Measurements from ENCODE around the gene PTPN7.

DNA sequence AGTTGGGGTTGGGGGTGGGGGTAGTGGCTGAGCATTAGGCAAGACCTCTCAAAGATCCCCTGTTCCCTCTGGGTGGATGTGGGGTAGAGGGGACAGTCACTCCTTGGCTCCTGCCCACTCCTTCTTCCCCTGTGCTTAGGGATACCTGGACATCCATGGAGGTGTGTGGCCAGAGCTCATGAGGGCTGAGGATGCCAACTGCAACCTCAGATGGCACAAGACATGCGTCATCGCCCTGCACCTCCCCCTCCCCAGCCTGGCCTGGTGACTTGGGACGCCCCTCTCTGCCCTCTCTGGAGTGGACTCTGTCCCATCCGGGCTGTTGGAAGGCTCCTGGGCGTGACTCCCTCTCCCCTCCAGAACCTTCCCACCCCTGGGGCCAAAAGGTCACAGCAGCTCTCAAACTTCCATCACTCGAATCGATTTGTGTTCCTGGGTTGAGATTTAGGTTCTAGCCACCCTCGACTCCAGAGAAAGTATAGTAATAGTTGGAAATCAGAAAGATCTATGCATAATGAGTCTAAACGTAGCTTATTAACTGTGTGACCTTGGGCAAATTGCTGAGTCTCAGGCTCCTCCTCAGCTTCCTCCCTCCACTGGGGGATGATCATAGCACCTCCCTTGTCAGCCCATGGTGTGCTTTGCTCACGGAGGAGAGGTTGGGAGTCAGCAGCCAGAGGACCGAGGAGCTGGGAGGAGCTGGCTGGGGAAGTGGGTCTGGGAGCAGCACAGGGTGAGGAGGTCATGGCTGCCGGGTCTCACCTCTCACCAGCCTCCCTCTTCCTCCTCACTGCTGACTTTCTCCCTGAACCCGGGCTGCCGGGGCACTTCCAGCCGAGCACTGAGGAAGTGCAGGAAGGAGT, 2.2 kb upstream of the PTPN7 start:
- TF ChIP-seq, protein P1, sequence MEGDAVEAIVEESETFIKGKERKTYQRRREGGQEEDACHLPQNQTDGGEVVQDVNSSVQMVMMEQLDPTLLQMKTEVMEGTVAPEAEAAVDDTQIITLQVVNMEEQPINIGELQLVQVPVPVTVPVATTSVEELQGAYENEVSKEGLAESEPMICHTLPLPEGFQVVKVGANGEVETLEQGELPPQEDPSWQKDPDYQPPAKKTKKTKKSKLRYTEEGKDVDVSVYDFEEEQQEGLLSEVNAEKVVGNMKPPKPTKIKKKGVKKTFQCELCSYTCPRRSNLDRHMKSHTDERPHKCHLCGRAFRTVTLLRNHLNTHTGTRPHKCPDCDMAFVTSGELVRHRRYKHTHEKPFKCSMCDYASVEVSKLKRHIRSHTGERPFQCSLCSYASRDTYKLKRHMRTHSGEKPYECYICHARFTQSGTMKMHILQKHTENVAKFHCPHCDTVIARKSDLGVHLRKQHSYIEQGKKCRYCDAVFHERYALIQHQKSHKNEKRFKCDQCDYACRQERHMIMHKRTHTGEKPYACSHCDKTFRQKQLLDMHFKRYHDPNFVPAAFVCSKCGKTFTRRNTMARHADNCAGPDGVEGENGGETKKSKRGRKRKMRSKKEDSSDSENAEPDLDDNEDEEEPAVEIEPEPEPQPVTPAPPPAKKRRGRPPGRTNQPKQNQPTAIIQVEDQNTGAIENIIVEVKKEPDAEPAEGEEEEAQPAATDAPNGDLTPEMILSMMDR (IDR thresholded peaks at IDR 0.05; ENCODE audit: low read depth, low read length, missing input control): no peak
- TF ChIP-seq YY1 (IDR thresholded peaks at IDR 0.05) (no peak), FOXA1 (IDR thresholded peaks at IDR 0.05) (no peak), RAD21 (IDR thresholded peaks at IDR 0.05) (no peak), GABPA (IDR thresholded peaks at IDR 0.05 in 1 of 2, conservative IDR thresholded peaks at IDR 0.05 in 1 of 2) (no peak)
- TF ChIP-seq, protein P2, sequence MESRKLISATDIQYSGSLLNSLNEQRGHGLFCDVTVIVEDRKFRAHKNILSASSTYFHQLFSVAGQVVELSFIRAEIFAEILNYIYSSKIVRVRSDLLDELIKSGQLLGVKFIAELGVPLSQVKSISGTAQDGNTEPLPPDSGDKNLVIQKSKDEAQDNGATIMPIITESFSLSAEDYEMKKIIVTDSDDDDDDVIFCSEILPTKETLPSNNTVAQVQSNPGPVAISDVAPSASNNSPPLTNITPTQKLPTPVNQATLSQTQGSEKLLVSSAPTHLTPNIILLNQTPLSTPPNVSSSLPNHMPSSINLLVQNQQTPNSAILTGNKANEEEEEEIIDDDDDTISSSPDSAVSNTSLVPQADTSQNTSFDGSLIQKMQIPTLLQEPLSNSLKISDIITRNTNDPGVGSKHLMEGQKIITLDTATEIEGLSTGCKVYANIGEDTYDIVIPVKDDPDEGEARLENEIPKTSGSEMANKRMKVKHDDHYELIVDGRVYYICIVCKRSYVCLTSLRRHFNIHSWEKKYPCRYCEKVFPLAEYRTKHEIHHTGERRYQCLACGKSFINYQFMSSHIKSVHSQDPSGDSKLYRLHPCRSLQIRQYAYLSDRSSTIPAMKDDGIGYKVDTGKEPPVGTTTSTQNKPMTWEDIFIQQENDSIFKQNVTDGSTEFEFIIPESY (IDR thresholded peaks at IDR 0.05): no peak
- TF ChIP-seq, protein P3, sequence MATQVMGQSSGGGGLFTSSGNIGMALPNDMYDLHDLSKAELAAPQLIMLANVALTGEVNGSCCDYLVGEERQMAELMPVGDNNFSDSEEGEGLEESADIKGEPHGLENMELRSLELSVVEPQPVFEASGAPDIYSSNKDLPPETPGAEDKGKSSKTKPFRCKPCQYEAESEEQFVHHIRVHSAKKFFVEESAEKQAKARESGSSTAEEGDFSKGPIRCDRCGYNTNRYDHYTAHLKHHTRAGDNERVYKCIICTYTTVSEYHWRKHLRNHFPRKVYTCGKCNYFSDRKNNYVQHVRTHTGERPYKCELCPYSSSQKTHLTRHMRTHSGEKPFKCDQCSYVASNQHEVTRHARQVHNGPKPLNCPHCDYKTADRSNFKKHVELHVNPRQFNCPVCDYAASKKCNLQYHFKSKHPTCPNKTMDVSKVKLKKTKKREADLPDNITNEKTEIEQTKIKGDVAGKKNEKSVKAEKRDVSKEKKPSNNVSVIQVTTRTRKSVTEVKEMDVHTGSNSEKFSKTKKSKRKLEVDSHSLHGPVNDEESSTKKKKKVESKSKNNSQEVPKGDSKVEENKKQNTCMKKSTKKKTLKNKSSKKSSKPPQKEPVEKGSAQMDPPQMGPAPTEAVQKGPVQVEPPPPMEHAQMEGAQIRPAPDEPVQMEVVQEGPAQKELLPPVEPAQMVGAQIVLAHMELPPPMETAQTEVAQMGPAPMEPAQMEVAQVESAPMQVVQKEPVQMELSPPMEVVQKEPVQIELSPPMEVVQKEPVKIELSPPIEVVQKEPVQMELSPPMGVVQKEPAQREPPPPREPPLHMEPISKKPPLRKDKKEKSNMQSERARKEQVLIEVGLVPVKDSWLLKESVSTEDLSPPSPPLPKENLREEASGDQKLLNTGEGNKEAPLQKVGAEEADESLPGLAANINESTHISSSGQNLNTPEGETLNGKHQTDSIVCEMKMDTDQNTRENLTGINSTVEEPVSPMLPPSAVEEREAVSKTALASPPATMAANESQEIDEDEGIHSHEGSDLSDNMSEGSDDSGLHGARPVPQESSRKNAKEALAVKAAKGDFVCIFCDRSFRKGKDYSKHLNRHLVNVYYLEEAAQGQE (IDR thresholded peaks at IDR 0.05): no peak
- TF ChIP-seq, protein P4, sequence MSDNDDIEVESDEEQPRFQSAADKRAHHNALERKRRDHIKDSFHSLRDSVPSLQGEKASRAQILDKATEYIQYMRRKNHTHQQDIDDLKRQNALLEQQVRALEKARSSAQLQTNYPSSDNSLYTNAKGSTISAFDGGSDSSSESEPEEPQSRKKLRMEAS (IDR thresholded peaks at IDR 0.05): no peak

Data from liver (tissue), 3 donors.